GM23338 (cell line): ENCODE data around the gene LEO1. TPM values are rescaled to one million over a fixed set of nuclear protein-coding genes. Genes with fewer than 3 reads are reported as not detected.

Experiments
- ATAC-seq: fragments of 200-7000 bp; cut with Tn5 transposase; 3 replicates; pipeline ENCODE4 v1.9.1; 2020
- DNase-seq: peaks from one replicate; pipeline ENCODE4 v3.0.0-alpha.2; 2015; ENCODE audit warnings: low spot score
- H2AFZ ChIP-seq: fragments of 200-600 bp; sonication (generic); 2 replicates; pipeline ENCODE4 v1.8.0; 2016; ENCODE audit warnings: antibody characterized with exemption, mild to moderate bottlenecking, moderate library complexity
- H3F3A ChIP-seq: fragments of 200-600 bp; sonication (generic); replicated peaks from 2 replicates; pipeline ENCODE4 v1.8.0; 2017; ENCODE audit warnings: antibody characterized with exemption, mixed run types, low read depth
- H3K27ac ChIP-seq: fragments of 200-600 bp; sonication (generic); 2 replicates; pipeline ENCODE4 v1.6.1; 2016; ENCODE audit warnings: low read depth
- H3K27me3 ChIP-seq: fragments of 200-600 bp; sonication (generic); 2 replicates; pipeline ENCODE4 v1.8.0; 2016; ENCODE audit warnings: mild to moderate bottlenecking, mixed run types, moderate library complexity; ENCODE audit not compliant: insufficient read depth
- H3K36me3 ChIP-seq: fragments of 200-600 bp; sonication (generic); 2 replicates; pipeline ENCODE4 v1.8.0; 2016; ENCODE audit warnings: mild to moderate bottlenecking; ENCODE audit not compliant: insufficient read depth
- H3K4me1 ChIP-seq: fragments of 200-600 bp; sonication (generic); 2 replicates; pipeline ENCODE4 v1.8.0; 2016; ENCODE audit warnings: mild to moderate bottlenecking, moderate library complexity; ENCODE audit not compliant: insufficient read depth
- H3K4me2 ChIP-seq: fragments of 200-600 bp; sonication (generic); 2 replicates; pipeline ENCODE4 v1.7.1; 2017; ENCODE audit warnings: mixed run types
- H3K4me3 ChIP-seq: fragments of 200-600 bp; sonication (generic); 2 replicates; pipeline ENCODE4 v1.6.1; 2016; ENCODE audit warnings: mixed run types
- H3K79me2 ChIP-seq: fragments of 200-600 bp; sonication (generic); replicated peaks from 2 replicates; pipeline ENCODE4 v1.8.0; 2017; ENCODE audit warnings: mild to moderate bottlenecking; ENCODE audit not compliant: insufficient read depth
- H3K9me2 ChIP-seq: fragments of 200-600 bp; sonication (generic); 2 replicates; pipeline ENCODE4 v1.8.0; 2017; ENCODE audit not compliant: insufficient read depth
- H4K20me1 ChIP-seq: fragments of 200-600 bp; sonication (generic); replicated peaks from 2 replicates; pipeline ENCODE4 v1.8.0; 2017; ENCODE audit warnings: mild to moderate bottlenecking; ENCODE audit not compliant: insufficient read depth
- H3K27ac Mint-ChIP-seq: 2 replicates; pipeline ENCODE4 v1.8.0; 2020; ENCODE audit warnings: inconsistent platforms, mild to moderate bottlenecking, moderate library complexity, mixed read lengths
- H3K27me3 Mint-ChIP-seq: 3 replicates; pipeline ENCODE4 v1.8.0; 2022; ENCODE audit warnings: low read depth, mild to moderate bottlenecking, moderate library complexity, mixed read lengths, inconsistent platforms; ENCODE audit not compliant: insufficient read depth, poor library complexity
- H3K36me3 Mint-ChIP-seq: 3 replicates; pipeline ENCODE4 v1.8.0; 2021; ENCODE audit warnings: low read depth, mild to moderate bottlenecking, inconsistent platforms, moderate library complexity, mixed read lengths
- H3K4me1 Mint-ChIP-seq: 3 replicates; pipeline ENCODE4 v1.8.0; 2020; ENCODE audit warnings: mild to moderate bottlenecking, inconsistent platforms, mixed read lengths
- H3K4me3 Mint-ChIP-seq: 3 replicates; pipeline ENCODE4 v1.8.0; 2021; ENCODE audit warnings: moderate library complexity, mild to moderate bottlenecking, inconsistent platforms, mixed read lengths
- H3K9me3 Mint-ChIP-seq: 3 replicates; pipeline ENCODE4 v1.8.0; 2020; ENCODE audit warnings: moderate library complexity, mild to moderate bottlenecking, inconsistent platforms, mixed read lengths
- EZH2 ChIP-seq: fragments of 200-600 bp; sonication (generic); IDR thresholded peaks from one replicate; pipeline ENCODE4 v1.8.0; 2017; ENCODE audit warnings: antibody characterized with exemption, mild to moderate bottlenecking, low read depth; ENCODE audit not compliant: unreplicated experiment
- JUNB ChIP-seq: IDR thresholded peaks from one replicate; pipeline ENCODE4 v1.6.1; 2016; ENCODE audit warnings: antibody characterized with exemption; ENCODE audit not compliant: unreplicated experiment
- POLR2AphosphoS5 ChIP-seq: IDR thresholded peaks from 2 replicates; pipeline ENCODE4 v1.6.1; 2016; ENCODE audit warnings: antibody characterized with exemption, low read depth
- ZNF114 ChIP-seq: fragments of 250-450 bp; sonication (Bioruptor Pico); IDR thresholded peaks from 2 replicates; pipeline ENCODE4 v1.5.0; 2020; ENCODE audit warnings: mild to moderate bottlenecking, moderate library complexity
- polyA plus RNA-seq: library from polyadenylated mRNA; unstranded; fragments of >200 nt; fragmentation: Nextera tagmentation; extraction: Ambion mirVana; gene quantifications from 2 replicates; pipeline ENCODE4 v1.2.1, GENCODE V29; 2016
- total RNA-seq: library from RNA; depleted of rRNA; stranded (reverse); fragments of >200 nt; shearing (Covaris generic); gene quantifications from 2 replicates; pipeline ENCODE4 v1.2.3, GENCODE V29; 2014
- TF ChIP-seq, protein P1 (sequence below): IDR thresholded peaks from 2 replicates; pipeline ENCODE4 v1.6.1; 2016; ENCODE audit warnings: antibody characterized with exemption
- TF ChIP-seq, protein P2 (sequence below): fragments of 250-450 bp; sonication (Bioruptor Pico); IDR thresholded peaks from 2 replicates; pipeline ENCODE4 v1.5.0; 2020; ENCODE audit warnings: mild to moderate bottlenecking, moderate library complexity
- TF ChIP-seq, protein P3 (sequence below), 2 experiments: fragments of 200-600 bp in 1 of 2; sonication (generic) in 1 of 2; conservative IDR thresholded peaks; 2 replicates each; pipeline versions ENCODE4 v1.5.1 to v1.6.1; 2016 to 2017; ENCODE audit warnings: antibody characterized with exemption in 2 of 2, low read depth in 2 of 2, mild to moderate bottlenecking in 2 of 2, moderate library complexity in 1 of 2

LEO1 gene
- total and polyA plus RNA-seq, 2 experiments from 2014 or later, result 41.4 to 55.6 TPM

DNA sequence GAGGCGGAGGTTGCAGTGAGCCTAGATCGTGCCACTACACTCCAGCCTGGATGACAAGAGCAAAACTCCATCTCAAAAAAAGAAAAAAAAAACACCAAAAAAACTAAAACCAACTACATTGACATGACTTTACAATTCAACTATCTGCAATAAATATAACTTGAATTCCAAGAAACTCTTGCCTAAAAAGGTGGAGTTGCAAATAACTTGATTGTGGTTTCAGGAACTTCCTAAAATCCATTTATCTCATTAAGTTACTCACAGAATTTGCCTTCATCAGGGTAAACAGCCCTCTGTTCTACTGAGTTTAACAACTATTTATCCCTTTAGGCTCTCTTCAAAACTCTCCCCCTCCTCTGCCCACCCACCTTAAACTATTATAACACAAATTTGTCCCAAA is 44.7 kb upstream of the LEO1 start:
- H3K4me1 ChIP-seq, result peaks cover 8% of the 10 kb centered on the region; the same call in 1 of the 2 replicates
- DNase-seq (no peak), ATAC-seq (no peak)
- peaks cover 21% of the 10 kb centered on the region for H3K4me1 Mint-ChIP-seq
- no peak overlapping the region for H3K4me3 Mint-ChIP-seq
- H3K36me3 Mint-ChIP-seq, result peaks cover 3% of the 10 kb centered on the region; the same call in 2 of the 3 replicates
- no peak overlapping the region for H2AFZ ChIP-seq
- H3K79me2 ChIP-seq, result peaks cover 17% of the 10 kb centered on the region
- no peak overlapping the region for H3K4me2 ChIP-seq
- no peaks in the 10 kb centered on the region for H3K36me3 ChIP-seq
- H3K4me3 ChIP-seq, result no peak overlapping the region
- H3K9me2 ChIP-seq, result no peaks in the 10 kb centered on the region
- H3K27me3 Mint-ChIP-seq, result peaks cover 27% of the 10 kb centered on the region
- H3F3A ChIP-seq, result no peaks in the 10 kb centered on the region
- H3K27me3 ChIP-seq, result no peaks in the 10 kb centered on the region
- peaks cover 6% of the 10 kb centered on the region; the same call in 2 of the 3 replicates for H3K9me3 Mint-ChIP-seq
- no peak overlapping the region for H3K27ac Mint-ChIP-seq
- no peaks in the 10 kb centered on the region for H4K20me1 ChIP-seq
- no peak for TF ChIP-seq ZNF114 (CRISPR knock-in tag)
- TF ChIP-seq EZH2, result no peak
- no peak for TF ChIP-seq JUNB
- TF ChIP-seq, protein P1, sequence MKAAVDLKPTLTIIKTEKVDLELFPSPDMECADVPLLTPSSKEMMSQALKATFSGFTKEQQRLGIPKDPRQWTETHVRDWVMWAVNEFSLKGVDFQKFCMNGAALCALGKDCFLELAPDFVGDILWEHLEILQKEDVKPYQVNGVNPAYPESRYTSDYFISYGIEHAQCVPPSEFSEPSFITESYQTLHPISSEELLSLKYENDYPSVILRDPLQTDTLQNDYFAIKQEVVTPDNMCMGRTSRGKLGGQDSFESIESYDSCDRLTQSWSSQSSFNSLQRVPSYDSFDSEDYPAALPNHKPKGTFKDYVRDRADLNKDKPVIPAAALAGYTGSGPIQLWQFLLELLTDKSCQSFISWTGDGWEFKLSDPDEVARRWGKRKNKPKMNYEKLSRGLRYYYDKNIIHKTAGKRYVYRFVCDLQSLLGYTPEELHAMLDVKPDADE, result no peak
- TF ChIP-seq, protein P2, sequence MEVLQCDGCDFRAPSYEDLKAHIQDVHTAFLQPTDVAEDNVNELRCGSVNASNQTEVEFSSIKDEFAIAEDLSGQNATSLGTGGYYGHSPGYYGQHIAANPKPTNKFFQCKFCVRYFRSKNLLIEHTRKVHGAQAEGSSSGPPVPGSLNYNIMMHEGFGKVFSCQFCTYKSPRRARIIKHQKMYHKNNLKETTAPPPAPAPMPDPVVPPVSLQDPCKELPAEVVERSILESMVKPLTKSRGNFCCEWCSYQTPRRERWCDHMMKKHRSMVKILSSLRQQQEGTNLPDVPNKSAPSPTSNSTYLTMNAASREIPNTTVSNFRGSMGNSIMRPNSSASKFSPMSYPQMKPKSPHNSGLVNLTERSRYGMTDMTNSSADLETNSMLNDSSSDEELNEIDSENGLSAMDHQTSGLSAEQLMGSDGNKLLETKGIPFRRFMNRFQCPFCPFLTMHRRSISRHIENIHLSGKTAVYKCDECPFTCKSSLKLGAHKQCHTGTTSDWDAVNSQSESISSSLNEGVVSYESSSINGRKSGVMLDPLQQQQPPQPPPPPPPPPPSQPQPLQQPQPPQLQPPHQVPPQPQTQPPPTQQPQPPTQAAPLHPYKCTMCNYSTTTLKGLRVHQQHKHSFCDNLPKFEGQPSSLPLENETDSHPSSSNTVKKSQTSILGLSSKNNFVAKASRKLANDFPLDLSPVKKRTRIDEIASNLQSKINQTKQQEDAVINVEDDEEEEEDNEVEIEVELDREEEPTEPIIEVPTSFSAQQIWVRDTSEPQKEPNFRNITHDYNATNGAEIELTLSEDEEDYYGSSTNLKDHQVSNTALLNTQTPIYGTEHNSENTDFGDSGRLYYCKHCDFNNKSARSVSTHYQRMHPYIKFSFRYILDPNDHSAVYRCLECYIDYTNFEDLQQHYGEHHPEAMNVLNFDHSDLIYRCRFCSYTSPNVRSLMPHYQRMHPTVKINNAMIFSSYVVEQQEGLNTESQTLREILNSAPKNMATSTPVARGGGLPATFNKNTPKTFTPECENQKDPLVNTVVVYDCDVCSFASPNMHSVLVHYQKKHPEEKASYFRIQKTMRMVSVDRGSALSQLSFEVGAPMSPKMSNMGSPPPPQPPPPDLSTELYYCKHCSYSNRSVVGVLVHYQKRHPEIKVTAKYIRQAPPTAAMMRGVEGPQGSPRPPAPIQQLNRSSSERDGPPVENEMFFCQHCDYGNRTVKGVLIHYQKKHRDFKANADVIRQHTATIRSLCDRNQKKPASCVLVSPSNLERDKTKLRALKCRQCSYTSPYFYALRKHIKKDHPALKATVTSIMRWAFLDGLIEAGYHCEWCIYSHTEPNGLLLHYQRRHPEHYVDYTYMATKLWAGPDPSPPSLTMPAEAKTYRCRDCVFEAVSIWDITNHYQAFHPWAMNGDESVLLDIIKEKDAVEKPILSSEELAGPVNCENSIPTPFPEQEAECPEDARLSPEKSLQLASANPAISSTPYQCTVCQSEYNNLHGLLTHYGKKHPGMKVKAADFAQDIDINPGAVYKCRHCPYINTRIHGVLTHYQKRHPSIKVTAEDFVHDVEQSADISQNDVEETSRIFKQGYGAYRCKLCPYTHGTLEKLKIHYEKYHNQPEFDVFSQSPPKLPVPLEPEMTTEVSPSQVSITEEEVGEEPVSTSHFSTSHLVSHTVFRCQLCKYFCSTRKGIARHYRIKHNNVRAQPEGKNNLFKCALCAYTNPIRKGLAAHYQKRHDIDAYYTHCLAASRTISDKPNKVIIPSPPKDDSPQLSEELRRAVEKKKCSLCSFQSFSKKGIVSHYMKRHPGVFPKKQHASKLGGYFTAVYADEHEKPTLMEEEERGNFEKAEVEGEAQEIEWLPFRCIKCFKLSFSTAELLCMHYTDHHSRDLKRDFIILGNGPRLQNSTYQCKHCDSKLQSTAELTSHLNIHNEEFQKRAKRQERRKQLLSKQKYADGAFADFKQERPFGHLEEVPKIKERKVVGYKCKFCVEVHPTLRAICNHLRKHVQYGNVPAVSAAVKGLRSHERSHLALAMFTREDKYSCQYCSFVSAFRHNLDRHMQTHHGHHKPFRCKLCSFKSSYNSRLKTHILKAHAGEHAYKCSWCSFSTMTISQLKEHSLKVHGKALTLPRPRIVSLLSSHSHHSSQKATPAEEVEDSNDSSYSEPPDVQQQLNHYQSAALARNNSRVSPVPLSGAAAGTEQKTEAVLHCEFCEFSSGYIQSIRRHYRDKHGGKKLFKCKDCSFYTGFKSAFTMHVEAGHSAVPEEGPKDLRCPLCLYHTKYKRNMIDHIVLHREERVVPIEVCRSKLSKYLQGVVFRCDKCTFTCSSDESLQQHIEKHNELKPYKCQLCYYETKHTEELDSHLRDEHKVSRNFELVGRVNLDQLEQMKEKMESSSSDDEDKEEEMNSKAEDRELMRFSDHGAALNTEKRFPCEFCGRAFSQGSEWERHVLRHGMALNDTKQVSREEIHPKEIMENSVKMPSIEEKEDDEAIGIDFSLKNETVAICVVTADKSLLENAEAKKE (CRISPR knock-in tag), result no peak
- H3K27ac ChIP-seq, result no peak overlapping the region

DNA sequence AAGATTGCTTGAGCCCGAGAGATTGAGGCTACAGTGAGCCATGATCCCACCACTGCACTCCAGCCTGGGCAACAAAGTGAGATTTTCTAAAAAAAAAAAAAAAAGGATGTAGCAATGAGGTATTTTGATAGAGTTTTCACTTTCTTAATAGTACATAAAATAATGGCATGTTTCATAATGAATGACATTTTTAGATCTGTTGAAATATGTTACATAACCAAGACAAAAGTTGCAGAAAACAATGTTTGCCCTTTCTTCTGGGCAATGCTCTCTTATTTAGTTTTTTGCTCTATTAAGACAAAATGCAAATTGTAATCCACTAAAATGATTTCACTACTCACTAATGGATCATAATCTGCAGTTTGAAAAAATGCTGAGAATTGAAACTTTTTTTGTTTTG is 43.0 kb upstream of the LEO1 start:
- Histone ChIP-seq H4K20me1 (no peaks in the 10 kb centered on the region), H3K27me3 (no peaks in the 10 kb centered on the region), H3F3A (no peaks in the 10 kb centered on the region), H3K27ac (no peak overlapping the region), H2AFZ (no peak overlapping the region), H3K4me1 (no peaks in the 10 kb centered on the region), H3K9me2 (no peaks in the 10 kb centered on the region), H3K4me2 (no peak overlapping the region), H3K79me2 (no peaks in the 10 kb centered on the region), H3K4me3 (no peak overlapping the region), H3K36me3 (no peaks in the 10 kb centered on the region)
- no peak overlapping the region for H3K4me3 Mint-ChIP-seq
- H3K36me3 Mint-ChIP-seq, result peaks cover 3% of the 10 kb centered on the region; the same call in 1 of the 3 replicates
- H3K4me1 Mint-ChIP-seq, result peaks cover 14% of the 10 kb centered on the region
- ATAC-seq (no peak), DNase-seq (no peak)
- peaks cover 21% of the 10 kb centered on the region for H3K27me3 Mint-ChIP-seq
- peaks cover 6% of the 10 kb centered on the region; the same call in 1 of the 3 replicates for H3K9me3 Mint-ChIP-seq
- no peak overlapping the region for H3K27ac Mint-ChIP-seq
- TF ChIP-seq, protein P3, sequence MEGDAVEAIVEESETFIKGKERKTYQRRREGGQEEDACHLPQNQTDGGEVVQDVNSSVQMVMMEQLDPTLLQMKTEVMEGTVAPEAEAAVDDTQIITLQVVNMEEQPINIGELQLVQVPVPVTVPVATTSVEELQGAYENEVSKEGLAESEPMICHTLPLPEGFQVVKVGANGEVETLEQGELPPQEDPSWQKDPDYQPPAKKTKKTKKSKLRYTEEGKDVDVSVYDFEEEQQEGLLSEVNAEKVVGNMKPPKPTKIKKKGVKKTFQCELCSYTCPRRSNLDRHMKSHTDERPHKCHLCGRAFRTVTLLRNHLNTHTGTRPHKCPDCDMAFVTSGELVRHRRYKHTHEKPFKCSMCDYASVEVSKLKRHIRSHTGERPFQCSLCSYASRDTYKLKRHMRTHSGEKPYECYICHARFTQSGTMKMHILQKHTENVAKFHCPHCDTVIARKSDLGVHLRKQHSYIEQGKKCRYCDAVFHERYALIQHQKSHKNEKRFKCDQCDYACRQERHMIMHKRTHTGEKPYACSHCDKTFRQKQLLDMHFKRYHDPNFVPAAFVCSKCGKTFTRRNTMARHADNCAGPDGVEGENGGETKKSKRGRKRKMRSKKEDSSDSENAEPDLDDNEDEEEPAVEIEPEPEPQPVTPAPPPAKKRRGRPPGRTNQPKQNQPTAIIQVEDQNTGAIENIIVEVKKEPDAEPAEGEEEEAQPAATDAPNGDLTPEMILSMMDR (conservative IDR thresholded peaks at IDR 0.05; ENCODE audit: low read depth in 2 of 2), result no peak
- TF ChIP-seq JUNB, result no peak
- TF ChIP-seq POLR2AphosphoS5, result no peak
- TF ChIP-seq EZH2, result no peak
- TF ChIP-seq, protein P1, result no peak
